ENCODE results near the gene CKM.

The CKM gene

GRCh38 chr19:45322744-45323281, at the start of gene CKM:
Gene CKM, minus strand, starts transcription at chr19:45322875. Its CDS starts 3,162 bp downstream, at chr19:45319713.
- Mint-ChIP-seq H3K4me3 (peak within 1 kb of the TSS; percentile 62 to 83 (median 65)), H3K4me1 (peaks cover 19% of the 10 kb centered on the region), H3K9me3 (no peaks in the 10 kb centered on the region), H3K27ac (peak within 1 kb of the TSS; percentile 67 to 82 (median 74)), H3K27me3 (ENCODE audit: low read depth) (peaks cover 17% of the 10 kb centered on the region), H3K36me3 (ENCODE audit: low read depth) (no peaks in the 10 kb centered on the region)
- TF ChIP-seq, protein P1, sequence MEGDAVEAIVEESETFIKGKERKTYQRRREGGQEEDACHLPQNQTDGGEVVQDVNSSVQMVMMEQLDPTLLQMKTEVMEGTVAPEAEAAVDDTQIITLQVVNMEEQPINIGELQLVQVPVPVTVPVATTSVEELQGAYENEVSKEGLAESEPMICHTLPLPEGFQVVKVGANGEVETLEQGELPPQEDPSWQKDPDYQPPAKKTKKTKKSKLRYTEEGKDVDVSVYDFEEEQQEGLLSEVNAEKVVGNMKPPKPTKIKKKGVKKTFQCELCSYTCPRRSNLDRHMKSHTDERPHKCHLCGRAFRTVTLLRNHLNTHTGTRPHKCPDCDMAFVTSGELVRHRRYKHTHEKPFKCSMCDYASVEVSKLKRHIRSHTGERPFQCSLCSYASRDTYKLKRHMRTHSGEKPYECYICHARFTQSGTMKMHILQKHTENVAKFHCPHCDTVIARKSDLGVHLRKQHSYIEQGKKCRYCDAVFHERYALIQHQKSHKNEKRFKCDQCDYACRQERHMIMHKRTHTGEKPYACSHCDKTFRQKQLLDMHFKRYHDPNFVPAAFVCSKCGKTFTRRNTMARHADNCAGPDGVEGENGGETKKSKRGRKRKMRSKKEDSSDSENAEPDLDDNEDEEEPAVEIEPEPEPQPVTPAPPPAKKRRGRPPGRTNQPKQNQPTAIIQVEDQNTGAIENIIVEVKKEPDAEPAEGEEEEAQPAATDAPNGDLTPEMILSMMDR (IDR thresholded peaks at IDR 0.05; ENCODE audit: unreplicated experiment in 3 of 3), result no peak

DNA sequence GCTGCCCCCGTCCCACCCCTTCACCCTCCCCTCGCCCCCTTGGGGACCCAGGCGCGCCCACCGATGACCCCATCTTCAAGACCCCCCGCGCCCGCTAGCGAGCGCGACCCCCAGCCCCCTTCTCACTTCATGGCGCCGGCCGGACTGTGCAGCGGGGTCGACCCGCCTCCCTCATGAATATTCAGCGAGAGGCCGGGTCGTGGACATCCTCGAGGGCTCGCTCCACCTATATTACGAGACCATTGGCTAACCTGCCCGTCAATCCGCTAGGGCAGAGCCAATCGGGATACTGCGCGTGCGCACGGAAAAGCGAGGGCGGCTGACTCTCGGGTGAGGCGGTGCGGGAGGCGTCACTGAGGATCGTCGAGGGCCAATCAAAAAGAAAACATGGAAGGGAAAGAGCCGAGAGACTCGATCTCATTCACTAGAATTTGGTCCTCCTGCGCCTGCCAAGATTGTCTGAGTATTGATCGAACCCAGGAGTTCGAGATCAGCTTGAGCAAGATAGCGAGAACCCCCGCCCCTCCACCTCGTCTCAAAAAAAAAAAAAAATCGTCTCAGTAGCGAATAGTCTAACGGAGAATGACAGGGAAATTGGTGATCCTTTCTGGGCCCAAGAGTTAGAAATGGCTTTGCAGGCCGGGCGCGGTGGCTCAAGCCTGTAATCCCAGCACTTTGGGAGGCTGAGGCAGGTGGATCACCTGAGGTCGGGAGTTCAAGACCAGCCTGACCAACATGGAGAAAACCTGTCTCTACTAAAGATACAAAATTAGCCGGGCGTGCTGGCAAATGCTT, 47.9 kb upstream of the CKM start, which contains the start of gene ERCC2:
Gene ERCC2, minus strand, starts transcription at position 164 of the 795 bp plus-strand sequence. Its CDS starts 33 bp downstream, at position 131.
- Mint-ChIP-seq H3K9me3 (no peaks in the 10 kb centered on the region), H3K27me3 (ENCODE audit: low read depth) (no peaks in the 10 kb centered on the region), H3K4me3 (peak within 1 kb of the TSS; percentile 83 to 85 (median 84)), H3K27ac (peak within 1 kb of the TSS; percentile 93 to 98 (median 97)), H3K36me3 (ENCODE audit: low read depth) (peaks cover 3% of the 10 kb centered on the region), H3K4me1 (peaks cover 11% of the 10 kb centered on the region)
- TF ChIP-seq, protein P1 (IDR thresholded peaks at IDR 0.05; ENCODE audit: unreplicated experiment in 3 of 3), result no peak

- TF ChIP-seq, protein P1 (IDR thresholded peaks at IDR 0.05; ENCODE audit: unreplicated experiment in 3 of 3), result no peak
- H3K9me3 Mint-ChIP-seq, result no peaks in the 10 kb centered on the region
- H3K27me3 Mint-ChIP-seq (ENCODE audit: low read depth), result no peaks in the 10 kb centered on the region
- H3K4me1 Mint-ChIP-seq, result peaks cover 11% of the 10 kb centered on the region
- no peak overlapping the region for H3K27ac Mint-ChIP-seq
- peaks cover 3% of the 10 kb centered on the region for H3K36me3 Mint-ChIP-seq (ENCODE audit: low read depth)
- peak overlapping the region; percentile 73 to 82 (median 78) for H3K4me3 Mint-ChIP-seq
Measured at GRCh38 chr19:45368737-45369340, 46.2 kb upstream of the CKM start.

- peak overlapping the region; percentile 19 to 82 (median 50) for H3K4me3 Mint-ChIP-seq
- H3K4me1 Mint-ChIP-seq, result peaks cover 11% of the 10 kb centered on the region
- H3K36me3 Mint-ChIP-seq (ENCODE audit: low read depth), result peaks cover 3% of the 10 kb centered on the region
- no peaks in the 10 kb centered on the region for H3K27me3 Mint-ChIP-seq (ENCODE audit: low read depth)
- H3K27ac Mint-ChIP-seq, result no peak overlapping the region
- TF ChIP-seq, protein P1 (IDR thresholded peaks at IDR 0.05; ENCODE audit: unreplicated experiment in 3 of 3), result no peak
- no peaks in the 10 kb centered on the region for H3K9me3 Mint-ChIP-seq
Measured at GRCh38 chr19:45368127-45368526, 45.5 kb upstream of the CKM start.

- no peak overlapping the region for H3K27ac Mint-ChIP-seq
- TF ChIP-seq, protein P1 (IDR thresholded peaks at IDR 0.05; ENCODE audit: unreplicated experiment in 3 of 3), result no peak
- H3K9me3 Mint-ChIP-seq, result no peaks in the 10 kb centered on the region
- peaks cover 18% of the 10 kb centered on the region for H3K36me3 Mint-ChIP-seq (ENCODE audit: low read depth)
- H3K27me3 Mint-ChIP-seq (ENCODE audit: low read depth), result no peaks in the 10 kb centered on the region
- H3K4me3 Mint-ChIP-seq, result no peak overlapping the region
- H3K4me1 Mint-ChIP-seq, result no peaks in the 10 kb centered on the region
Measured at GRCh38 chr19:45364696-45365095, 42.0 kb upstream of the CKM start.
